ENCODE measurements around the gene PIEZO2.

PIEZO2 gene

DNA sequence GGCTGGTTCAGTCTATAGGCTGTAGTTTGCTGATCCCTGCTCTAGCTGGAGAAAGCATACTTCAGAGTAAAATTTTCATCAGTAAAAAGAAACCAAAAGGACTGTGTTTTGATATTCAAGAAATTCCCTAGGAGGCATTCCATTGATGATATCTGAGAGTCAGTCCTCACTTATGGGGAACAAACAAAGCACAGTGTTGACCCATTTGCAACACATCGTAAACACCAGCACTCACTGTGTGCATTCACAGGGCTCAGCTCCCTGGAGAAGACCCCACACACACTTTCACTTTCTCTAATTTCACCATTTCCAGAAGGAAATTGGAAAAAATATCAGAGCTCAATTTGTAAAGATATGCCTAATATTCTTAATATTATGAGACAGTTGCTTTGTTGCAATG is 147.1 kb downstream of the PIEZO2 start:
- Histone ChIP-seq H3K4me2 (no peak overlapping the region), H3K36me3 (no peaks in the 10 kb centered on the region), H3K9ac (no peak overlapping the region), H3K4me1 (no peaks in the 10 kb centered on the region), H3K4me3 (no peak overlapping the region), H3K9me3 (peaks cover 8% of the 10 kb centered on the region; the same call in 1 of the 2 replicates), H4K20me1 (no peaks in the 10 kb centered on the region), H3K27me3 (no peaks in the 10 kb centered on the region), H3K27ac (no peak overlapping the region)
- no peak for TF ChIP-seq Cebpa-rat (IDR thresholded peaks at IDR 0.05)

DNA sequence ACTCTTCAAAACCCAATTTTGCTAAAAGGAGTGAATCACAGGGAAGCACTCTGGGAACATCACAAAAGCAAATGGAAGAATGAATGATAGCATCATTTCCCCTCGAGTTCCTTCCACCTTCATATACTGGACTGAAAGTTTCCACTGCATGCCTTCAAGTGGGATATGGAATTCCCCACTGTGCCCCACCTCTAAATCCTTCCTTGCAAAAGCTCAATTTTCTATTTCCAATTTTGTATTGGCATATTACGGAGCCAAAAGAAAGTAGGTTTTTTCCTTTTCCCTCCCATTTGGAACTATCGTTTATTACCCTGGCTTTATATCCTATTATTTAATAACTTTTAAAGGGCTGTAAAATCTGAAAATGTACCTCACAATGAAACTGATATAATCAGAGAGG is 149.3 kb downstream of the PIEZO2 start:
- peaks cover 8% of the 10 kb centered on the region; the same call in 1 of the 2 replicates for H3K9me3 ChIP-seq
- H4K20me1 ChIP-seq, result no peaks in the 10 kb centered on the region
- no peak for TF ChIP-seq Cebpa-rat (IDR thresholded peaks at IDR 0.05)
- no peaks in the 10 kb centered on the region for H3K4me1 ChIP-seq
- H3K9ac ChIP-seq, result no peak overlapping the region
- H3K4me2 ChIP-seq, result no peak overlapping the region
- H3K4me3 ChIP-seq, result no peak overlapping the region
- no peaks in the 10 kb centered on the region for H3K36me3 ChIP-seq
- H3K27me3 ChIP-seq, result no peaks in the 10 kb centered on the region
- H3K27ac ChIP-seq, result no peak overlapping the region

DNA sequence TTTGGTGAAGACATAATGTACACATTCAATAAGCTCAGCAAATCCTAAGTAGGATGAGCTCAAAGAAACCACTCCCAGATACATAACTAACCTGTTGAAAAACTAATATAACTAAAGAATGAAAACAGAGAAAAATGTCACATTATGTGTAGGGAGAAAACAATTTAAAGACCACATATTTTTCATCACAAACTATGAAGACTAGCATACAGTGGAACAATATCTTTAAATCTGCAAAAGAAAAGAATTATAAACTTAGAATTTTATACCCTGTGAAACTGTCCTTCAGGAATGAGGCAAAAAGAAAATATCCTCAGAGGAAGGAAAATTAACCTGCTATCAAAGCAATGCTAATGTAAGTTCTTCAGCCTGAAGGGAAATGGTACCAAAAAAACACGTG is 151.5 kb downstream of the PIEZO2 start:
- no peak overlapping the region for H3K4me2 ChIP-seq
- H3K27ac ChIP-seq, result no peak overlapping the region
- H3K4me3 ChIP-seq, result no peak overlapping the region
- no peak overlapping the region for H3K9ac ChIP-seq
- H4K20me1 ChIP-seq, result no peaks in the 10 kb centered on the region
- H3K27me3 ChIP-seq, result no peaks in the 10 kb centered on the region
- no peaks in the 10 kb centered on the region for H3K4me1 ChIP-seq
- no peak for TF ChIP-seq Cebpa-rat (IDR thresholded peaks at IDR 0.05)
- H3K36me3 ChIP-seq, result no peaks in the 10 kb centered on the region
- H3K9me3 ChIP-seq, result peaks cover 8% of the 10 kb centered on the region; the same call in 1 of the 2 replicates

DNA sequence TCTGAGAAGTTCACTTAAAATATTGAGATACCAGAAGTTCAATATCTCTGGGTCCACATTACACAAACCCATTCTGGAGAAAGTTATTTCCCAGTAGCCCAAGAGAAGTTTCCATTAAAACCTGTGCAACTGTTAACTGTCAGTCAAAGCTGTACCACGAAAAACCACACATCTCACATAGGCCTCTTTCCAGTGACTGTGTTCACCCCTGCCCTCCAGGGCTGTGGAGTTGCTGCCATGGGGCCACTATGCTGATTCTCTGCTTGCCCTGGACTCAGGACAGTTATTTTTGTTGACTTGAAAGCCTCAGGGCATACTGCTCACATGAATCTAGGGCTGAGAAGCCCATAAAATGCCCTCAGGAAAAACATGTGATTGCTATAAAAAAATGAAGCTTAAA is 153.8 kb downstream of the PIEZO2 start:
- Histone ChIP-seq H3K9ac (no peak overlapping the region), H3K27ac (no peak overlapping the region), H3K4me1 (no peaks in the 10 kb centered on the region), H3K36me3 (no peaks in the 10 kb centered on the region), H3K4me3 (no peak overlapping the region), H4K20me1 (no peaks in the 10 kb centered on the region), H3K9me3 (peaks cover 15% of the 10 kb centered on the region; the same call in 1 of the 2 replicates), H3K27me3 (no peaks in the 10 kb centered on the region), H3K4me2 (no peak overlapping the region)
- no peak for TF ChIP-seq Cebpa-rat (IDR thresholded peaks at IDR 0.05)

DNA sequence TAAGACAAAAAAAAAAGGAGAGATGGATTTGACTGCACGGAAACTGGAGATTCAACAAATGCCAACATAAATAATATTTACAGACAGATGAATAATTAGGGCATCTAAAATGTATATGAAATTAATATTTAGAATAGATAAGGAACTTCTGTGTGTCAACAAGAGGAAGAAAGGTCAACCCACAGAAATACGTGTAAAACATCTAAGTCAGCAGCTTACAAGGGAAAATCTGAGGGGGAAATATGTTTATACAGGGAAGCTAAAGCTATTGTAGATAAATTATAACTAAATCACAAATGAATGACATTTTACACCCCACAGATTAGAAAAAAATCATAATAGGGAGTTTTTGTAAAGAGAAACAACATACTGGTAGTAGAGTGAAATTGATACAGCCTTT is 159.9 kb downstream of the PIEZO2 start:
- no peak for TF ChIP-seq Cebpa-rat (IDR thresholded peaks at IDR 0.05)
- Histone ChIP-seq H3K36me3 (no peaks in the 10 kb centered on the region), H3K4me2 (no peak overlapping the region), H3K27me3 (no peaks in the 10 kb centered on the region), H3K27ac (no peak overlapping the region), H3K4me3 (no peak overlapping the region), H3K9me3 (peaks cover 23% of the 10 kb centered on the region), H4K20me1 (no peaks in the 10 kb centered on the region), H3K4me1 (no peaks in the 10 kb centered on the region), H3K9ac (no peak overlapping the region)

DNA sequence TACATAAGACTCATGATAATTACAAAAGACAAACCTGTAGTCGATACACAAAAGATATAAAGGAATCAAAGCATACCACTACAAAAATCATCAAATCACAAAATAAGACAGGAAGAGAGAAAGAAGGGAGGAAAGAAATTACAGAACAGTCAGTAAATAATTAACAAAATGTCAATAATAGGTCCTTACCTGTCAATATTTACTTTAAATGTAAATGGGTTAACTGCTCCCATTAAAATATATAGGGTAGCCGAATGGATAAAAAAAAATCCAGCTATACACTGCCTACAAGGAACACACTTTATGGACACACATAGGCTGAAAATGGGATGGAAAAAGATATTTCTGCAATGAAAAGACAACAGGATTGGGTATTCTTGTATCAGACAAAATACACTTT is 163.7 kb downstream of the PIEZO2 start:
- no peaks in the 10 kb centered on the region for H3K36me3 ChIP-seq
- peaks cover 43% of the 10 kb centered on the region for H3K9me3 ChIP-seq
- no peak overlapping the region for H3K9ac ChIP-seq
- no peak for TF ChIP-seq Cebpa-rat (IDR thresholded peaks at IDR 0.05)
- H3K4me3 ChIP-seq, result no peak overlapping the region
- no peaks in the 10 kb centered on the region for H3K4me1 ChIP-seq
- no peak overlapping the region for H3K27ac ChIP-seq
- no peaks in the 10 kb centered on the region for H3K27me3 ChIP-seq
- no peak overlapping the region for H3K4me2 ChIP-seq
- no peaks in the 10 kb centered on the region for H4K20me1 ChIP-seq

DNA sequence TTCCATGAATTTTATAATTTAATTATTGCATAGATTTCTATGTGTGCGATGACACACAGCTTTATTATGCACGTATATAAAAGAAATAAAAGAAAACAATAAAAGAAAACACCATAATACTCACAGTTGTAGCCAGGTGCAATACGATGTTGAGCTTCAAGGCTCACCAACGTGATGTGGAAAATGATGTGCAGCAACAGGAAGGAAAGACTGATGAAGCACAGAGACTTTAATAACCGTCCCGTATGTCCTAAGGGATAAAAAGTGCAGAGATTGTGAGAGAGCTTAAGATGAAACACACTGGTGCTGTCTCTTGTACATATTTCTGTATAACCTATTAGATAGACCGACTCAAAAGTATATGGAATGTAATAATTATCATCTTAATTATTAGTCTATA is 170.0 kb downstream of the PIEZO2 start:
- Histone ChIP-seq H3K4me1 (peaks cover 12% of the 10 kb centered on the region), H3K27ac (no peak overlapping the region), H3K9ac (no peak overlapping the region), H4K20me1 (no peaks in the 10 kb centered on the region), H3K4me3 (no peak overlapping the region), H3K9me3 (peaks cover 27% of the 10 kb centered on the region), H3K27me3 (no peaks in the 10 kb centered on the region), H3K36me3 (no peaks in the 10 kb centered on the region), H3K4me2 (peak overlapping the region; percentile 31)
- no peak for TF ChIP-seq Cebpa-rat (IDR thresholded peaks at IDR 0.05)

DNA sequence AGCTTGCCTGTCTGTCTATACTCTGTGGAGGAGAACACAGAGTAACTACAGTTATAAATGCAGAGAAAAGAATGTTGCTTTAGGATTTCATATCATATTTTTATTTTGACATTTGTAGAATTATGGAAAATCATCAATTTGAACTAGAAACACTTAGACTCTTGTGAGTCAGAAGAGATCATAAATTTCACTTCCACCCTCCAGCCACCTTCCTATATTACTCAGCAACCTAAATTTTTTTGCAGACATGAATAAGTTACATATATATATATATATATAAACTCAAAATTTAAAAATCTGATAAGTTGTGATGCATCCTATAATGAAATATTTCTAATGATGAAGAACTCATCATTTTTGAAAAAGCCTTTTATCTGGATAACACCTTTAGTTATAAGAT is 172.3 kb downstream of the PIEZO2 start:
- no peaks in the 10 kb centered on the region for H4K20me1 ChIP-seq

DNA sequence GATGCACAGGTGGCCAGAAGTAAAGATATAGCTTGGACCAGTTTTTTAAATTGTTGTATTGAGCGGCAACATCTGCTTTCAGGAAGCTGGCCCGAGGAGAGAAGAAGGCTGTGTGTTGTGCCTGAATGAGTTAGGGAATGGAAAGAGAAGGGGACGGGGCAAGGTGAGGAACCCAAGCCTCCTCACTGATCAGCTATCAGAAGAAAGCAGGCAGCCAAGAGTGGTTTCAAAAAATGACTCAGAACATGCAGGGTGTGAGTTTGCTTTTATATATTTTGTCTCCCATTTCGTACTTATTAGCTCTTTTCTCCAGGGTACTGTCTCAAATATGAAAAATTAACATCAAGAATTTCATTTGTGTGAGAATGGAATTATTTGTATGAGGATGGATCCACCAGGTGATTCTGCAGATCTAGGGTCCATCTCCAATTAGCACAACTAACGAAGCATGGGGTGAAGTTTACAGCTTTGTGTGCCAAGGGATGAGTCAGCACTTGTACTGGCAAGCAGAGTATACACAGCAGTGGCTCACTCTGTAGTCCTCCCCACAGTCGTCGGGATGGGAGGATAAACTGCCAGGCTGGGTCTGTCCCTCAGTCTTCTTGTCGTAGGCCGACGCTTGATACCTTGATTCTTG is 175.7 kb downstream of the PIEZO2 start:
- Histone ChIP-seq H4K20me1 (no peaks in the 10 kb centered on the region), H3K9me3 (no peaks in the 10 kb centered on the region), H3K4me2 (no peak overlapping the region), H3K9ac (no peak overlapping the region), H3K27ac (no peak overlapping the region), H3K4me3 (no peak overlapping the region), H3K36me3 (no peaks in the 10 kb centered on the region), H3K4me1 (peaks cover 4% of the 10 kb centered on the region; the same call in 1 of the 2 replicates), H3K27me3 (no peaks in the 10 kb centered on the region)
- no peak for TF ChIP-seq Cebpa-rat (IDR thresholded peaks at IDR 0.05)

More for the DNA sequence above, 172.3 kb downstream of the PIEZO2 start:
- peaks cover 9% of the 10 kb centered on the region for H3K9me3 ChIP-seq
- no peak overlapping the region for H3K9ac ChIP-seq
- H3K36me3 ChIP-seq, result no peaks in the 10 kb centered on the region
- no peak for TF ChIP-seq Cebpa-rat (IDR thresholded peaks at IDR 0.05)
- H3K27ac ChIP-seq, result no peak overlapping the region
- no peak overlapping the region for H3K4me3 ChIP-seq
- no peak overlapping the region for H3K4me2 ChIP-seq
- H3K4me1 ChIP-seq, result peaks cover 12% of the 10 kb centered on the region
- H3K27me3 ChIP-seq, result no peaks in the 10 kb centered on the region

DNA sequence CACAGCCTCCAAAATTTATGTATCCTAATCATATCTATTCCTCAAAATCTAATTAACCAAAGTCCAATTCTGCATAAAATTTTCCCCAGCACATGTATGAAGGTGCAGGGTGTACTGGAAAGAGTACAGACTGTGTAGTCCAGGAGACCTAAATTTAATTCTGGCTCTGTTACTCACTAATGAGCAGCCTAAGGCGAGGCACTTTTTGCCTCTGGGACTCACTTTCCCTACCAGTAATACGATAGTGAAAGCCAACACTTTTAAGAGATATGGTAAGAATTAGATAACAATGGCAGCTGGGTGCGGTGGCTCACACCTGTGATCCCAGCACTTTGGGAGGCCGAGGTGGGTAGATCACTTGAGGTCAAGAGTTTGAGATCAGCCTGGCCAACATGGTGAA is 177.7 kb downstream of the PIEZO2 start:
- no peaks in the 10 kb centered on the region for H3K36me3 ChIP-seq
- no peak overlapping the region for H3K4me2 ChIP-seq
- no peaks in the 10 kb centered on the region for H3K4me1 ChIP-seq
- no peak overlapping the region for H3K4me3 ChIP-seq
- peaks cover 8% of the 10 kb centered on the region; the same call in 1 of the 2 replicates for H3K9me3 ChIP-seq
- no peaks in the 10 kb centered on the region for H4K20me1 ChIP-seq
- H3K27ac ChIP-seq, result no peak overlapping the region
- H3K27me3 ChIP-seq, result no peaks in the 10 kb centered on the region
- no peak for TF ChIP-seq Cebpa-rat (IDR thresholded peaks at IDR 0.05)
- no peak overlapping the region for H3K9ac ChIP-seq

DNA sequence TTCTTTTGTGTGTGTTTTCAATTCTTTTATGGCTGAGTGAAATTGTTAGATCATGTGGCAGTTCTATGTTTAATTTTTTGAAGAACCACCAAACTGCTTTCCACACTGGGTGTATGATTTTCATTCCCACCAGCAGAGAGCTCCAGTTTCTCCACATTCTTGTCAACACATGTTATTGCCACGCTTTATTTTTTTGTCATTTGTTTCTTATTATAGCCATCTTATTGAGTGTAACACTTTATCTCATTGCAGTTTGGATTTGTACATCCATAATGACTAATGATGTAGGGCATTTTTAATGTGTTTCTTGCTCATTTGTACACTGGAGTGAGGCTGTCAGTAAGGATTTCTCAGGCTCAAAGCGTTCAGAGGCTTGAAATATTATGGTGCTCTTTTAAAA is 184.2 kb downstream of the PIEZO2 start:
- H3K4me1 ChIP-seq, result no peaks in the 10 kb centered on the region
- no peak for TF ChIP-seq Cebpa-rat (IDR thresholded peaks at IDR 0.05)
- H3K27ac ChIP-seq, result no peak overlapping the region
- no peaks in the 10 kb centered on the region for H3K27me3 ChIP-seq
- no peak overlapping the region for H3K9ac ChIP-seq
- H3K4me2 ChIP-seq, result no peak overlapping the region
- H4K20me1 ChIP-seq, result no peaks in the 10 kb centered on the region
- no peak overlapping the region for H3K4me3 ChIP-seq
- no peaks in the 10 kb centered on the region for H3K36me3 ChIP-seq
- peaks cover 8% of the 10 kb centered on the region; the same call in 1 of the 2 replicates for H3K9me3 ChIP-seq
